GM21367 (cell line): ENCODE data around the gene MCF2L2.
"Not testable (repeated sequence)": the region's sequence is repeated elsewhere in the genome, so short reads cannot be mapped to it uniquely, and the experiment has no call there.

Experiments used
- ATAC-seq: cut with Tn5 transposase; IDR thresholded peaks from one replicate; pipeline ENCODE4 v1.9.1; 2021; ENCODE audit not compliant: unreplicated experiment

MCF2L2 gene

DNA sequence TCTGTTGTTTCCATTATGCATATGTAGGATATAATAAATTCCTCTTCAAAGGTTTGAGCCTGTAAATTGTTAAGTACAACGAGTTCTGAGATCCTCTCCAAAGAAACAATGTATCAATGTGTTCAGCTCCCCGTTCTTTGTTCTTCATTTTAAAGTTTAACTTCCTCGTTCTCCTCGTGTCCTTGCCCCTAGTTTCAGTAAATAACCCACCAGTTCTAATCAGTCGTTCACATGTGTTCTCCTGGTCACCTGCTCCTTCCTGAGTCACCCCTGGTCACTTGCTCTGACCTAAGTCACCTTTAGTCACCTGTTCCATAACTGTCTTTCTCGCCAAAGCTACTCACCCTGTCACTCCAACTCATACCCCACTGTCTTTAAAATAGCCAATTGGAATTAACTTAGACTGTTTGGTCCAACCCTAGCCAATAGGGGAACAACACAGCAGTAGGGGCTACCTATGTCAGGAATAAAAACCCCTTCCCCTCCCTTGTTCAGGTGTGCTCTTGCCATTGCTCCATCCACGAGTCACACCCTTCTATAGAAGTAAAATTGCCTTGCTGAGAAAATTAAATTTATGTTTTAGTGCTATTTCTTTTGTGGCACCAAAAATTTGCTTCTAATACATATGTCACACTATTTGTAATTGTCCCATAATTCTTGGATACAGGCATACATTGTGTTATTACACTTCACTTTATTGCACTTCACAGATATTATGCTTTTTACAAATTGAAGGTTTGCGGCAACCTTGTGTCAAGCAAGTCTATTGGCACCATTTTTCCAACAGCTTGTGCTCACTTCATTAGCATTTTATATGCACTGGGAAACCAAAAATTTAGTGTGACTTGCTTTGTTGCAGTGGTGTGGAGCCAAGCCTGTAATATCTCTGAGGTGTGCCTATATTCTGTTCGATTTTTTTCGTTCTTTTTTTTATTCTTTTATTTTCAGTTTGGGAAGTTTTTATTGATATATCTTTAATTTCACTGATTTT is 15.3 kb upstream of the MCF2L2 start:
- ATAC-seq, result no peak

- no peak for ATAC-seq
Observed at GRCh38 chr3:183442994-183443393, 14.6 kb upstream of the MCF2L2 start.

DNA sequence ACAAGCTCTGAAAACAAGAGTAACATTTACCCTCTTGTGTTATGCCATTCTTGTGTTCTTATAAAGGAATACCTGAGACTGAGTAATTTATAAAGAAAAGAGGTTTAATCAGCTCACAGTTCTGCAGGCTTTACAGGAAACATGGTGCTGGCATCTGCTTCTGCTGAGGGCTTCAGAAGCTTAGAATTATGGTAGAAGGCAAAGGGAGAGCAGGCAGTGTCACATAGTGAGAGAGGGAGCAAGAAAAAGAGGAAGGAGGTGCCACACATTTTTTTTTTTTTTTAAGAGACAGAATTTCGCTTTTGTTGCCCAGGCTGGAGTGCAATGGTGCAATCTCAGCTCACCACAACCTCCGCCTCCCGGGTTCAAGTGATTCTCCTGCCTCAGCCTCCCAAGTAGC is 12.1 kb upstream of the MCF2L2 start:
- ATAC-seq, result not testable (repeated sequence)

DNA sequence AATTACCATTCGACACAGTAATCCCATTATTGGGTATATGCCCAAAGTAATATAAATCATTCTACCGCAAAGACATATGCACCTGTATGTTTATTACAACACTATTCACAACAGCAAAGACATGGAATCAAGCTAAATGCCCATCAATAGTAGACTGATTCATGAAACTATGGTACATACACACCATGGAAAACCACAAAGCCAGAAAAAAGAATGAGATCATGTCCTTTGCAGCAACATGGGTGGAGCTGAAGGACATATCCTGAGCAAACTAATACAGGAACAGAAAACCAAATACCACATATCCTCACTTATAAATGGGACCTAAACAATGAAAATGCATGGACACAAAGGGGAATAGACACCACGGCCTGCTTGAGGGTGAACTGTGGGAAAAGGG is 11.1 kb upstream of the MCF2L2 start:
- ATAC-seq, result no peak

GRCh38 chr3:183438735-183439134 is 10.3 kb upstream of the MCF2L2 start:
- ATAC-seq, result no peak

DNA sequence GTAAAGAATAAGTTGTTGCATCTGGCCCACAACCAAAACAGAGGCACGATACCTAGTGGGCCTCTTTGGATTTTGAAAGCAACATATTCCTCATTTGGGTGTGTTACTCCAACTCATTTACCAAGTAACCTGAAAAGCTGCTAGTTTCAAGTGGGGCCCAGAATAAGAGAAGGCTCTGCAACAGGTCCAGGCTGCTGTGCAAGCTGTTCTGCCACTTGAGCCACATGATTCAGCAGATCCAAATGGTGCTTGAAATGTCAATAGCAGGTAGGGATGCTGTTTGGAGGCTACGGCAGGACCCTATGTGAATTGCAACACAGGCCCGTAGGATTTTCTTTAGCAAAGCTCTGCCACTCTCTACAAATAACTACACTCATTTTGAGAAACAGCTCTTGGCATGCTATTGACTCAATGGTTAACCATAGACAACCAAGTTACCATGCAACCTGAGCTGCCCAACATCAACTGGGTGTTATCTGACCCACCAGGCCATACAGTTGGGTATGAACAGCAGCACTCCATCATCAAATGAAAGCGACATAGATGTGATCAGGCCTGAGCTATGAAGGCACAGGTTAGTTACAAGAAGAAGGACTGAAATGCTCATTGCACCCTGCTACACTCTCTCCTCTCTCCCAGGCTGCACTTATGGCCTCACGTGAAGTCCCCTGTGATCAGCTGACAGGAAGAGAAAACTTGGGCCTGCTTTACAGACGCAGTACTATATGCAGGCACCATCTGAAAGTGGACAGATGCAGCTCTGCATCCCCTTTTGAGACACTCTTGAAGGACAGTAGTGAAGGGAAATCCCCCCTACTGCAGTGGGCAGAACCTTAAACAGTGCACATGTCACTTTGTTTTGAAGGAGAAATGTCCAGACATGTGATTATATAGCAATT is 9.5 kb upstream of the MCF2L2 start:
- no peak for ATAC-seq

DNA sequence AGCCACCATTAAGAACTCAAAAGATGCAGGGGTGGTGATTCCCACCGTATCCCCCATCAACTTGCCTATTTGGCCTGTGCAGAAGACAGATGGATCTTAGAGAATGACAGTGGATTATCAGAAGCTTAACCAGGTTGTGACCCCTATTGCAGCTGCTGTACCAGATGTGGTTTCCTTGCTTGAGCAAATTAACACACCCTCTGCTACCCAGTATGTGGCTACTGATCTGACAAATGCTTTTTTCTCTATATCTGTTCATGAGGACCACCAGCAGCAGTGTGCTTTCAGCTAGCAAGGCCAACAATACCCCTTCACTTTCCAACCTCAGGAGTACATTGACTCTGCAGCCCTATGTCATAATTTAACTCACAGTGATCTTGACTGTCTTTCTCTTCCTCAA is 8.6 kb upstream of the MCF2L2 start:
- no peak for ATAC-seq

DNA sequence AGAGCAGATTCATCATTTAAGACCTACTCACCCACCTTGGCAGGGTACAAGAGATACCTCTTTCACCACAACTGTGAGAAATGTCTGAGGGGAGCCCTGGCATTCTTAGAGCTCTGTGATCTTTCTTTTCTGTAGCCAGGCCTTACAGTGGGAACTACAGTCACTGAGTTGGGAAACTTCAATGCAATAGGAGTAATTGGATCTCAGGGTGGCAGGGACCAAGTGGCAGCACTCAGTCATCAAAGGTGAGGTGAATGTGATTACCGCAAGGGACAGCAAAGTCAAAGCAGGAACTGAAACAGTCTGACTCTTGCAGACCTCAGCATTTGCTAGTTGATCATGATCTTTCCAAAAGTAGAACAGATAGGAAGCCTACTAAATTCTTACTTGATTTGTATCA is 7.2 kb upstream of the MCF2L2 start:
- ATAC-seq, result peak; percentile 87

DNA sequence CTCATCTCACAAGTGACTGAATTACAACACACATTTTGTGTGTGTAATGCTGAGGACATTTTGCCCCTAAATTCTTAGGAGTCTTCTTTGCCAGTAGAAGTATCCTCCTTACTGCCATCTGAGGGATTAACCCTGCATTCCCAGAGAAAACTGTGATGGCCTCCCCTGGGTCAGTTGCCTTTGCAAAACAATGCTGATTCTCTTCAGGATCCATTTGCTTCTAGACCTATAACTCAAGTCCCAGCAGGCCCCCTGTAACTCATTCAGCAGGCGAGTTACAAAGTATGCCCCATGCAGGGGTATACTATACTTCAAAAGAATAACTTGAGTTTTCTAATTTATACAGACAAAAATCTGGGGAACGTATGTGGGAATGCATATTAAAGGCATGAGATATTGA is 6.6 kb upstream of the MCF2L2 start:
- no peak for ATAC-seq

DNA sequence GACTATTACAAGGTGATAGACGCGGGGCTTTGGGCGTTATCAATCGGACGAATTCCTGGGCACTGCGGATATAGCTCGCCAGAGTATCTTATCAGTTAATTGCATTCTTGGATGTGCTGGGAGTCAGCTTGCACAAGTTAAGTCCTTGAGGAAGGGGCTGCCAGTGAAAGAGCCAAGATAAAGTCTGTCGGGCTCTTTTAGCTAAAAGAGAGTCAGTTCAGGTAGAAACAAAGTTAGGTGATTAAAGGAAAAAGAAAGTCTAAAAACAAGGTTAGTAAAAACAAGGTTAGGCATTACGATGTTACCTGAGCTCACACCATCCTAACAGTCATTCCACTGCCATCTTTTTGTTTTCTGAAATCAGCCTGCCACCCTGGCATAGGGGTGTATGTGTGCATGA is 6.1 kb upstream of the MCF2L2 start:
- ATAC-seq, result no peak

DNA sequence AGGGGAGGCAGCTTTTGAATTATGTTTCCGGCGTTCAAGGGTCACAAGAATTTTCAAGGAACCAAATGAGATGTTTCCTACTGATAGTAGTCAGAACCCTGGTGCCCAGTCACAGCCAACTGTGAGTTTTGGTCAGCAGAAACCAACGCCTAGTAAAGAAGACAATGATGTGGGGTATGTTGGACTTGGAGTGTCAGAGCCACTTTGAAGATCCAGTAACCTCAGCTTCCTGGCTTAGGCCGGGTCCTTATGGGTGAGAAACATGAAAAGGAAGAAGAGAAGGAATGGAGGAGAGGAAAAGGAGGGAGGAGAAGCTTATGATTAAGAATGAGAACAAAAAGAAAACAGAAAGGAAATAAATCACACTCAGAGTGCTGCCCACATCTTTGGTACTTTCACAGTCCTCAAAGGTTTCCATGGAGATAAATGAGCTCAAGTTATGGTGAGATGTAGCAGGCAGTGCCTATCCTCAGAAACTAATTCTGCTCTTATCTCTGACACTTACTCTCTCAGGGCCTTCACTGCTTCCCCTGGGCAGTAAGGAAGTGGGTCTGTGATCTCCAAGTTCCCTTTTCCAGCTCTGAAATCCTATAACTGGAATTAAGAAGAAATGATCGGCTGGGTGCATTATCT is 2.0 kb upstream of the MCF2L2 start:
- ATAC-seq, result no peak

DNA sequence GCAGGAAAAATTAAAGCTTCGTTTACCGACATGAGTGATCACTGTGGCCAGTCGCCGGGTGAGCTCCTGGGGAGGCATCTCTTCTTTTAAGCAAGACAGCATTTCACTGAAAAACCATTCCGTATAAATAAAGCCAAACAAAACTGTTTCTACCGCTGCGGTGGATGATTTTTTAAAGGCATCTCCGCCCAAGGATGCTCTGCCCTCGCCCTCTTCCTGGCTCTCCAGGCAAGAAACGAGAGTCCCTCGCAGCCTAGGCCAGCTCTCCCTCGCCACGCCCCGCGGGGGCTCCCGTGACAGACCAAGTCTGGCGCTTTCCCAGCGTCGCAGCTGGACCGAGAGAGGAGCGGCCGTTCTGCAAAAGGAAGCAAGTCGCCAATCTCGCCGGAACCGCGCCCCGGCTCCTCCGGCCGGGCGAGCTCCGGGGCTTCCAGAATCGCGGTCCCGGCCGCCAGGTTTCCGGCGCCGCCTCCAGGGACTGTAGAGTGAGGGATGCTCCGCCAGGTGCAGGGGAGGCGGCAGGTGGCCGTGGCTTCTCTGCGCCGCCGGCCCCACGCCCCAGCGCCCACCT is 458 bp downstream of the MCF2L2 start:
- ATAC-seq, result peak; percentile 15

- ATAC-seq, result no peak
Observed at GRCh38 chr3:183427196-183427875, 1.1 kb downstream of the MCF2L2 start.

GRCh38 chr3:183418807-183419206 is 9.6 kb downstream of the MCF2L2 start:
- ATAC-seq, result not testable (repeated sequence)

DNA sequence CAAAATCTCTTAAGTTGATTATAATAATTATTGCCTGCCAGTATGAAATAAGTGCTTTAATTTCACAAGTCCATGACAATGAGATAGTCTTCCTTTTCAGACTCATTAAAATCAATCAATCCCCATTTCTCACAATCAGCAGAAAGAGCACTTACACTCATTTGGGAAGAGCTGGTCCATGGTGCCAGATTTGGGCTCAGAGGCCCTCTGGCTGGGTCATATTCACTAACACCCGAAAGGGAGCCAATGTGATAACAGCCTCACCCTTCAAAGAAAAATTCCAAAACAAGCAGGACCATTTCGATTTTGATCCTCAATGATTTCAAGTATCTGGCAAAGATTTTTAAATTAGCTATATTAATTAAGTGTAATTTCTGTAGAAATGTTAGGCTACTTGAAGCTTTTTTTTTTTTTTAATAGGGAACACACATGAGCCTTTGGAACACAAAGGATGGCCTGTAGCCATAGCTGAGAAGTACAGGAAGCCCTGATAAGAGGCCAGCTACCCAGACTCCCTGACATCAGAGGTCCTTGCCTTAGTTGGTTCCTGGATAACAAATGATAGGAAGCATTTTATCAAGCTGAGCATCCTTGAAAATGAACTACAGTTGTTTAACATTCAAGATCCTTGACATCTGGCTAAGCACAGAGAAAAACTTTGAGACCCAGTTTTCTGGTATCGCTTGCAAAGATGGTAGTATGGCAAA is 17.1 kb downstream of the MCF2L2 start:
- no peak for ATAC-seq

GRCh38 chr3:183410759-183411158 is 17.7 kb downstream of the MCF2L2 start:
- no peak for ATAC-seq

GRCh38 chr3:183410280-183410679 is 18.1 kb downstream of the MCF2L2 start:
- no peak for ATAC-seq

- ATAC-seq, result no peak
Observed at GRCh38 chr3:183409219-183409618, 19.2 kb downstream of the MCF2L2 start.

DNA sequence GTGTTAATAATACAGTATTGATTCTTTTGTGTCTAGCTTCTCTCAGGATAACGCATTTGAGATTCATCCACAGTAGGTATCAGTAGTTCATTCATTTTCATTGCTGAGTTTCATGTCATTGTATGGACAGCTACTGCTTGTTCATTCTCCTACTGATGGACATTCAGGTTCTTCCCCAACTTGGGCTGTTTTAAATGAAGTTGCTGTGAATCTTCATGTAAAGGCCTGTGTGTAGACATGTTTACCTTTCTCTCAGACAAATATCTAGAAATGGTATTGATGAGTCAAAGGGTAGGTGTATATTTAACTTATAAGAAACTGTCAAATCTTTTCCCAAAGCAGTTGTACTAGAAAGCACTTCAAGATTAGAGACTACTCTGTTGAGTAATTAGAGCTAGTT is 26.7 kb downstream of the MCF2L2 start:
- ATAC-seq, result no peak

DNA sequence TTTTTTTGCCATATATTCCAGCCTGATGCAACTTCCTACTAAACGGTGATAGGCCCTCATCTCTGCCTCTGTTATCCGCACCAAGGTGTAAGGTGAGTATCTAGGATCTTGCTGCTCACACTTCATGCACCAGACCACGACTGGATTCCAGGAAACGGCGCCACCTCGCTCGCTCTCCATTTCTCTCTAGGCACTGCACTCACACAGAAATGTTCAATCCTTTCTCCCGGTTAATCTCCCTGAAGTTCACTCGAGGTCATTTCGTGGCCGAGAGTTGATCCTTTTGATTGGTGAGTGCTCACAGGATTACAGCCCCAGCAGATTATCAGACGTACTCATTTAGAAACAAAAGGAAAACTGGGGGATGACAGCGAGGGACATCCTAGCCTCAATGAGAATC is 28.1 kb downstream of the MCF2L2 start:
- ATAC-seq, result no peak
